ENCODE data around the gene CLIP3.

GRCh38 chr19:36009633-36010379 is 22.9 kb downstream of the CLIP3 start:
- no peak for TF ChIP-seq CTCF (IDR thresholded peaks at IDR 0.05)
- TF ChIP-seq POLR2AphosphoS5 (IDR thresholded peaks at IDR 0.05): no peak

Data from breast epithelium (tissue), 3 donors.